ENCODE measurements around the gene APOF. TPM values are rescaled to one million over a fixed set of nuclear protein-coding genes. Genes with fewer than 3 reads are reported as not detected.
A peak's percentile ranks its signal among the peaks of the same experiment; 100 is the strongest.

The APOF gene
- total and polyA plus RNA-seq, 2 of the 13 experiments (the other 11 are each of a cell fraction or from before 2014, with no cell fraction given) = 3.3 to 23.9 TPM

GRCh38 chr12:56337753-56338251 is 24.9 kb downstream of the APOF start (continued):
- TF ChIP-seq TFDP2 (CRISPR knock-in tag; IDR thresholded peaks at IDR 0.05) = no peak
- TF ChIP-seq MATR3 (CRISPR knock-in tag; IDR thresholded peaks at IDR 0.05) = no peak
- peak; percentile 93 for TF ChIP-seq ATF7 (IDR thresholded peaks at IDR 0.05)
- TF ChIP-seq ATF7 (CRISPR knock-in tag; IDR thresholded peaks at IDR 0.05) = no peak
- TF ChIP-seq ZNF530 (CRISPR knock-in tag; IDR thresholded peaks at IDR 0.05; ENCODE audit: low read depth) = no peak
- no peak for TF ChIP-seq SP4 (CRISPR knock-in tag; IDR thresholded peaks at IDR 0.05)
- TF ChIP-seq SALL1 (CRISPR knock-in tag; IDR thresholded peaks at IDR 0.05) = no peak
- TF ChIP-seq SOX13 (IDR thresholded peaks at IDR 0.05) = no peak
- TF ChIP-seq SOX13 (CRISPR knock-in tag; conservative IDR thresholded peaks at IDR 0.05 in 1 of 2, IDR thresholded peaks at IDR 0.05 in 1 of 2) = no peak
- no peak for TF ChIP-seq JUNB (CRISPR knock-in tag; IDR thresholded peaks at IDR 0.05; ENCODE audit: borderline replicate concordance)
- TF ChIP-seq ZNF274 (CRISPR knock-in tag; IDR thresholded peaks at IDR 0.05) = no peak

DNA sequence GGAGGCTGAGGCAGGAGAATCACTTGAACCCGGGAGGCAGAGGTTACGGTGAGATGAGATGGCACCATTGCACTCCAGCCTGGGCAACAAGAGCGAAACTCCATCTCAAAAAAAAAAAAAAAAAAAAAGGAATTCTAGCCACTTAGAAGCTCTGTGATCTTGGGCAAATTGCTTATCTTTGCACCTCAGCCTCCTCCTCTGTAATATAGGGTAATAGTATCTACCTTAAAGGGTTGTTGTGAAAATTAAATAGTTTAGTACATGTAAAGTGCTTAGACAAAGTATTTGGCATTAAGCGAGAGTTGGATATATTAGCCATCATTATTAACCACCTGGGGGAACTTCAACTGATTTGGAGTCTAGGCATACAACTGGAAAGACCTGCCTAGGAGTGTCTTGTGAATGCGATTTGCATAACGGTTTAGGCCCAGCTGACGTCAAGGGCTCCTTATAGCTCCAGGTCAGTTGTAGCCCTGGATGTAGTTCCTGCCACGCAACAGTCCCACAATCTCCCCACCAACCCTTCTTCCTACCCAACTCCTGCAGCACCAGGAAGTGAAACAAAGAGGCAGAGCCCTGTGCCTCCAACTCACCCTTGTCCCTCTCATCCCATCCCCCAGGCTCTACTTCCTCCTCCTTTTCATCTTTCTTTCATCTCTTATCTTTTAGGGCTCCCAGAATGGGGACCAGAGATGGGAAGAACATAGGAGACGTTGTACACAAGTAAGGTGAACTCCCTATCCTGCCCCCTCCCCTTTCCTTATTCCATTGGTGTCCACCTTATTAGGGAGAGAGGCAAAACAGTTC is 26.1 kb downstream of the APOF start:
- no peak for FAIRE-seq
- ChIA-PET CTCF (ENCODE audit: low intra/inter-chr PET ratio, low total read pairs) (no interaction called here), POLR2A (interaction anchor here (0.7 to 4.7 kb wide), 5 partner anchors 21 to 130 kb away, joined by 3 to 71 read pairs (median 9); partner anchors contain the start of genes CNPY2, STAT2 and TIMELESS)
- Histone ChIP-seq H3K79me2 (ENCODE audit: insufficient read depth, low read length) (no peaks in the 10 kb centered on the region), H3K27ac (ENCODE audit: extremely low read length, insufficient read depth, low read length) (no peak overlapping the region), H3K36me3 (replicated peaks in 1 of 2; ENCODE audit: control insufficient read depth in 1 of 2, insufficient read depth in 2 of 2, low read length in 2 of 2) (no peaks in the 10 kb centered on the region), H3K4me2 (ENCODE audit: low read depth, low read length) (no peak overlapping the region), H3K27me3 (ENCODE audit: control insufficient read depth in 1 of 2, insufficient read depth in 2 of 2, low read length in 2 of 2) (no peaks in the 10 kb centered on the region; a peak in 1 of 5 replicates), H4K20me1 (ENCODE audit: insufficient read depth, low read length) (no peaks in the 10 kb centered on the region), H3K9ac (ENCODE audit: insufficient read depth, low read depth, low read length) (no peak overlapping the region), H3K4me1 (ENCODE audit: insufficient read depth, low read length) (peaks cover 56% of the 10 kb centered on the region), H3K4me3 (replicated peaks in 1 of 3; ENCODE audit: insufficient read depth in 1 of 3, low read depth in 2 of 3, low read length in 3 of 3) (no peak overlapping the region), H3K9me3 (ENCODE audit: low read length) (no peaks in the 10 kb centered on the region), H2AFZ (ENCODE audit: low read length) (no peak overlapping the region)
- no peak for ATAC-seq
- 85% methylated on average over 9 of the region's 9 CpGs for WGBS (ENCODE audit: low lambda C conversion rate)
- DNase-seq (ENCODE audit: low spot score) = no peak
- intact Hi-C loops (cut with micrococcal nuclease; ENCODE audit: unreplicated experiment) (no loop called here), in situ Hi-C loops (cut with HindIII; ENCODE audit: extremely low pct_ligation_motif_present, low pct_unique_long_range_greater_than_20kb) (no loop called here)
- TF ChIP-seq POLR2A (IDR thresholded peaks at IDR 0.05; ENCODE audit: insufficient read depth in 1 of 2, low read depth in 2 of 2, low read length in 2 of 2) (no peak), ZNF446 (CRISPR knock-in tag; IDR thresholded peaks at IDR 0.05) (no peak), ZNF615 (CRISPR knock-in tag; IDR thresholded peaks at IDR 0.05; ENCODE audit: borderline replicate concordance) (no peak), NFYC (CRISPR knock-in tag; IDR thresholded peaks at IDR 0.05) (no peak)
- TF ChIP-seq, protein P1, sequence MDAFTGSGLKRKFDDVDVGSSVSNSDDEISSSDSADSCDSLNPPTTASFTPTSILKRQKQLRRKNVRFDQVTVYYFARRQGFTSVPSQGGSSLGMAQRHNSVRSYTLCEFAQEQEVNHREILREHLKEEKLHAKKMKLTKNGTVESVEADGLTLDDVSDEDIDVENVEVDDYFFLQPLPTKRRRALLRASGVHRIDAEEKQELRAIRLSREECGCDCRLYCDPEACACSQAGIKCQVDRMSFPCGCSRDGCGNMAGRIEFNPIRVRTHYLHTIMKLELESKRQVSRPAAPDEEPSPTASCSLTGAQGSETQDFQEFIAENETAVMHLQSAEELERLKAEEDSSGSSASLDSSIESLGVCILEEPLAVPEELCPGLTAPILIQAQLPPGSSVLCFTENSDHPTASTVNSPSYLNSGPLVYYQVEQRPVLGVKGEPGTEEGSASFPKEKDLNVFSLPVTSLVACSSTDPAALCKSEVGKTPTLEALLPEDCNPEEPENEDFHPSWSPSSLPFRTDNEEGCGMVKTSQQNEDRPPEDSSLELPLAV (CRISPR knock-in tag; conservative IDR thresholded peaks at IDR 0.05; ENCODE audit: low read depth) = no peak
- BruUV-seq (replicated peaks) = no TSS peak
